Measurements from ENCODE around the gene TRAF1.

Gene TRAF1

GRCh38 chr9:120876842-120877240 is 49.8 kb downstream of the TRAF1 start, which contains the start of gene PHF19:
Gene PHF19 (minus strand): TSS chr9:120877188. CDS start chr9:120874741, 2,447 bp downstream.
- Histone ChIP-seq H3K27me3 (ENCODE audit: low read length) (no peaks in the 10 kb centered on the region), H3K27ac (ENCODE audit: low read depth, low read length) (peak within 1 kb of the TSS; percentile 99), H2AFZ (ENCODE audit: low read depth, low read length, severe bottlenecking) (peak within 1 kb of the TSS; percentile 28), H3K9me3 (ENCODE audit: insufficient read depth, low read length) (no peaks in the 10 kb centered on the region), H3K36me3 (ENCODE audit: low read length) (0 out of 2 replicates have a peak, but pooled peaks cover 7% of the 10 kb centered on the region), H4K20me1 (ENCODE audit: low read depth, low read length) (no peaks in the 10 kb centered on the region), H3K4me3 (ENCODE audit: insufficient read depth, low read length, poor library complexity, severe bottlenecking) (peak within 1 kb of the TSS; percentile 98), H3K79me2 (ENCODE audit: insufficient read depth, low read length) (peaks cover 8% of the 10 kb centered on the region; the same call in 1 of the 2 replicates), H3K4me2 (ENCODE audit: low read depth, low read length, poor library complexity, severe bottlenecking) (peak within 1 kb of the TSS; percentile 93), H3F3A (ENCODE audit: insufficient read depth) (peaks cover 69% of the 10 kb centered on the region), H3K9ac (ENCODE audit: low read length) (peak within 1 kb of the TSS; percentile 100), H3K9me2 (replicated peaks; ENCODE audit: insufficient read depth, low read length) (no peaks in the 10 kb centered on the region)
- TF ChIP-seq EZH2phosphoT487 (conservative IDR thresholded peaks at IDR 0.05; ENCODE audit: low read length) (no peak), CTCF (IDR thresholded peaks at IDR 0.05; ENCODE audit: insufficient read depth, low read length, poor library complexity, severe bottlenecking) (no peak)

- H3K9me2 ChIP-seq (replicated peaks; ENCODE audit: insufficient read depth, low read length): no peaks in the 10 kb centered on the region
- TF ChIP-seq CTCF (IDR thresholded peaks at IDR 0.05; ENCODE audit: insufficient read depth, low read length, poor library complexity, severe bottlenecking) (no peak), EZH2phosphoT487 (conservative IDR thresholded peaks at IDR 0.05; ENCODE audit: low read length) (no peak)
- peaks cover 74% of the 10 kb centered on the region for H3F3A ChIP-seq (ENCODE audit: insufficient read depth)
- no peaks in the 10 kb centered on the region for H3K9me3 ChIP-seq (ENCODE audit: insufficient read depth, low read length)
- H3K27ac ChIP-seq (ENCODE audit: low read depth, low read length): peak overlapping the region; percentile 99
- peak overlapping the region; percentile 100 for H3K9ac ChIP-seq (ENCODE audit: low read length)
- peaks cover 8% of the 10 kb centered on the region; the same call in 1 of the 2 replicates for H3K79me2 ChIP-seq (ENCODE audit: insufficient read depth, low read length)
- H4K20me1 ChIP-seq (ENCODE audit: low read depth, low read length): no peaks in the 10 kb centered on the region
- no peaks in the 10 kb centered on the region for H3K27me3 ChIP-seq (ENCODE audit: low read length)
- peak overlapping the region; percentile 93 for H3K4me2 ChIP-seq (ENCODE audit: low read depth, low read length, poor library complexity, severe bottlenecking)
- peak overlapping the region; percentile 28 for H2AFZ ChIP-seq (ENCODE audit: low read depth, low read length, severe bottlenecking)
- H3K4me3 ChIP-seq (ENCODE audit: insufficient read depth, low read length, poor library complexity, severe bottlenecking): peak overlapping the region; percentile 98
- peaks cover 11% of the 10 kb centered on the region; the same call in 1 of the 2 replicates for H3K36me3 ChIP-seq (ENCODE audit: low read length)
Measured at GRCh38 chr9:120875954-120876841, 50.4 kb downstream of the TRAF1 start.

- H3K4me3 ChIP-seq (ENCODE audit: insufficient read depth, low read length, poor library complexity, severe bottlenecking): peak overlapping the region; percentile 98
- peak overlapping the region; percentile 99 for H3K27ac ChIP-seq (ENCODE audit: low read depth, low read length)
- no peaks in the 10 kb centered on the region for H3K9me2 ChIP-seq (replicated peaks; ENCODE audit: insufficient read depth, low read length)
- H3K9me3 ChIP-seq (ENCODE audit: insufficient read depth, low read length): no peaks in the 10 kb centered on the region
- no peak for TF ChIP-seq EZH2phosphoT487 (conservative IDR thresholded peaks at IDR 0.05; ENCODE audit: low read length)
- no peak for TF ChIP-seq CTCF (IDR thresholded peaks at IDR 0.05; ENCODE audit: insufficient read depth, low read length, poor library complexity, severe bottlenecking)
- H3F3A ChIP-seq (ENCODE audit: insufficient read depth): peaks cover 79% of the 10 kb centered on the region
- H3K36me3 ChIP-seq (ENCODE audit: low read length): peaks cover 14% of the 10 kb centered on the region; the same call in 1 of the 2 replicates
- no peak overlapping the region for H2AFZ ChIP-seq (ENCODE audit: low read depth, low read length, severe bottlenecking)
- H4K20me1 ChIP-seq (ENCODE audit: low read depth, low read length): no peaks in the 10 kb centered on the region
- no peaks in the 10 kb centered on the region for H3K27me3 ChIP-seq (ENCODE audit: low read length)
- H3K9ac ChIP-seq (ENCODE audit: low read length): peak overlapping the region; percentile 100
- H3K79me2 ChIP-seq (ENCODE audit: insufficient read depth, low read length): peaks cover 8% of the 10 kb centered on the region; the same call in 1 of the 2 replicates
- peak overlapping the region; percentile 93 for H3K4me2 ChIP-seq (ENCODE audit: low read depth, low read length, poor library complexity, severe bottlenecking)
Measured at GRCh38 chr9:120875643-120875953, 51.0 kb downstream of the TRAF1 start.

Measured in SU-DHL-6 (cell line).